ENCODE measurements around the gene B4GALNT4. TPM values are rescaled to one million over a fixed set of nuclear protein-coding genes. Genes with fewer than 3 reads are reported as not detected.

Gene B4GALNT4
- total and polyA plus RNA-seq, 2 of the 4 experiments (the other 2 are of a cell fraction) = 5.2 to 38.6 TPM

- Histone ChIP-seq H2BK20ac (ENCODE audit: low read depth, low read length) (no peak overlapping the region), H2BK5ac (ENCODE audit: low read depth, low read length, poor library complexity, severe bottlenecking) (no peak overlapping the region), H3K36me3 (ENCODE audit: control insufficient read depth, insufficient read depth, low read length) (no peaks in the 10 kb centered on the region), H3K27ac (ENCODE audit: insufficient read depth, low read length) (no peak overlapping the region), H3K9me1 (ENCODE audit: insufficient read depth, low read length) (peaks cover 2% of the 10 kb centered on the region; the same call in 1 of the 2 replicates), H3K9me3 (ENCODE audit: control insufficient read depth, insufficient read depth, low read length) (peaks cover 5% of the 10 kb centered on the region; the same call in 1 of the 2 replicates), H4K91ac (ENCODE audit: insufficient read depth, low read depth, low read length) (no peak overlapping the region), H3K9ac (ENCODE audit: low read depth, low read length) (no peak overlapping the region), H3K56ac (ENCODE audit: extremely low read depth, insufficient read depth, low read length) (no peak overlapping the region), H3K4me3 (ENCODE audit: insufficient read depth, low read depth, low read length) (no peak overlapping the region), H2BK15ac (ENCODE audit: low read depth, low read length) (no peak overlapping the region), H3K79me1 (ENCODE audit: low read depth in 1 of 2, low read length in 2 of 2) (no peaks in the 10 kb centered on the region), H3K18ac (ENCODE audit: low read depth, low read length) (no peak overlapping the region), H2AK5ac (ENCODE audit: low read depth, low read length) (no peak overlapping the region), H3K4me2 (ENCODE audit: low read depth, low read length) (no peak overlapping the region), H2BK120ac (ENCODE audit: low read depth, low read length) (no peak overlapping the region), H3K14ac (replicated peaks; ENCODE audit: low read depth, low read length) (no peak overlapping the region), H2AK9ac (replicated peaks; ENCODE audit: low read depth, low read length, poor library complexity) (no peak overlapping the region), H4K8ac (ENCODE audit: low read depth in 2 of 2, low read length in 2 of 2) (no peak overlapping the region), H3K27me3 (ENCODE audit: control insufficient read depth, insufficient read depth, low read length) (peaks cover 16% of the 10 kb centered on the region), H3K4ac (ENCODE audit: low read depth, low read length) (no peak overlapping the region), H4K20me1 (ENCODE audit: insufficient read depth, low read length) (no peaks in the 10 kb centered on the region), H3K23ac (ENCODE audit: low read depth, low read length) (no peak overlapping the region), H2AFZ (replicated peaks; ENCODE audit: low read length, poor library complexity) (no peak overlapping the region), H4K5ac (ENCODE audit: low read depth, low read length) (no peak overlapping the region), H3K4me1 (ENCODE audit: control insufficient read depth, insufficient read depth, low read length) (peaks cover 5% of the 10 kb centered on the region)
- in situ Hi-C loops (cut with MboI; ENCODE audit: low sequenced_read_pairs) = no loop called here
- 86% methylated on average over 17 of the region's 21 CpGs; no CpG with 5 or more reads in 1 of the 2 experiments for WGBS, 2 experiments (ENCODE audit: extremely low coverage in 2 of 2, insufficient read length in 1 of 2)
- dilution Hi-C loops (cut with HindIII; ENCODE audit: low sequenced_read_pairs, unreplicated experiment) = no loop called here
- ATAC-seq (ENCODE audit: low read depth) = no peak
- ChIA-PET POLR2A (ENCODE audit: unreplicated experiment) (no interaction called here), CTCF (no interaction called here)
- TF ChIP-seq CHD1 (IDR thresholded peaks at IDR 0.05; ENCODE audit: low read depth, low read length) (no peak), POLR2A (IDR thresholded peaks at IDR 0.05; ENCODE audit: low read depth, low read length) (no peak)
- DNase-seq = no peak
- intact Hi-C loops (cut with micrococcal nuclease) = no loop called here
- no TSS peak for BruUV-seq (replicated peaks)
Measured at GRCh38 chr11:399731-400211, 30.5 kb downstream of the B4GALNT4 start.
